Esophagus muscularis mucosa (tissue), 2 donors: ENCODE data around the gene NAA80.

Experiments
- POLR2A ChIP-seq: fragments of 450-650 bp; IDR thresholded peaks from one replicate; pipeline ENCODE4 v1.6.1; 2017; ENCODE audit warnings: antibody characterized with exemption, moderate library complexity, mild to moderate bottlenecking, low read depth
- POLR2AphosphoS5 ChIP-seq, 2 donors: sonication (generic); formaldehyde crosslinking; IDR thresholded peaks; one replicate each; pipeline ENCODE4 v1.6.1; 2017; ENCODE audit warnings: antibody characterized with exemption in 2 of 2

DNA sequence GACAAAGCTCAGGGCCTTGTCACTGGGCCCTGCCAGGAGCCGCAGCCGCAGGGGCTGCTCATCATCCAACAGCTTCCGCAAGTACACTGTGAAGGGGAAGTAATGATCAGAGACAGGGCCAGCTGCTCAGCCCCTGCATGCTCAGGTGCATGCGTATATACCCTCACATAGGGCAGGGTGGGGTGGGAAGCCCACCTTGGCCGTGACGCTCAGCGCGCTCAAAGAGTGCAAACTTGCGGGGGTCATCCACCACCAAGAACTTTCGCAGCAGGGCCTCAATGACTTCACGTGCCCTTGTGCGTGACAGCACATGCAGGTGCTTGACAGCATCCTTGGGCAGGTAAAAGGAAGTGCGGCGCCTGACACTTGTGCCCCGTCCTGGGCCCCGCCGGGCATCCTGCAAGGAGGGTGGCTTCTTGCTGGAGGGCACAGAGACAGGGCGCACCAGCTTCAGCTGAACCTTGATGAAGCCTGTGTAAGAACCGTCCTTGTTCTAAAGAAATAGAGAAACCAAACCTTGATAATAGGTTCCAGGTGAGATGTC, 32.2 kb upstream of the NAA80 start:
- TF ChIP-seq POLR2A (no peak), POLR2AphosphoS5 (IDR thresholded peaks at IDR 0.05) (no peak)
